GM23338 (cell line): Measurements from ENCODE around the gene DPYD. TPM values are rescaled to one million over a fixed set of nuclear protein-coding genes. Genes with fewer than 3 reads are reported as not detected.

Experiments
- ATAC-seq: fragments of 200-7000 bp; cut with Tn5 transposase; 3 replicates; pipeline ENCODE4 v1.9.1; 2020
- DNase-seq: peaks from one replicate; pipeline ENCODE4 v3.0.0-alpha.2; 2015; ENCODE audit warnings: low spot score
- H2AFZ ChIP-seq: fragments of 200-600 bp; sonication (generic); 2 replicates; pipeline ENCODE4 v1.8.0; 2016; ENCODE audit warnings: antibody characterized with exemption, mild to moderate bottlenecking, moderate library complexity
- H3F3A ChIP-seq: fragments of 200-600 bp; sonication (generic); replicated peaks from 2 replicates; pipeline ENCODE4 v1.8.0; 2017; ENCODE audit warnings: antibody characterized with exemption, mixed run types, low read depth
- H3K27ac ChIP-seq: fragments of 200-600 bp; sonication (generic); 2 replicates; pipeline ENCODE4 v1.6.1; 2016; ENCODE audit warnings: low read depth
- H3K27me3 ChIP-seq: fragments of 200-600 bp; sonication (generic); 2 replicates; pipeline ENCODE4 v1.8.0; 2016; ENCODE audit warnings: mild to moderate bottlenecking, mixed run types, moderate library complexity; ENCODE audit not compliant: insufficient read depth
- H3K36me3 ChIP-seq: fragments of 200-600 bp; sonication (generic); 2 replicates; pipeline ENCODE4 v1.8.0; 2016; ENCODE audit warnings: mild to moderate bottlenecking; ENCODE audit not compliant: insufficient read depth
- H3K4me1 ChIP-seq: fragments of 200-600 bp; sonication (generic); 2 replicates; pipeline ENCODE4 v1.8.0; 2016; ENCODE audit warnings: mild to moderate bottlenecking, moderate library complexity; ENCODE audit not compliant: insufficient read depth
- H3K4me2 ChIP-seq: fragments of 200-600 bp; sonication (generic); 2 replicates; pipeline ENCODE4 v1.7.1; 2017; ENCODE audit warnings: mixed run types
- H3K4me3 ChIP-seq: fragments of 200-600 bp; sonication (generic); 2 replicates; pipeline ENCODE4 v1.6.1; 2016; ENCODE audit warnings: mixed run types
- H3K79me2 ChIP-seq: fragments of 200-600 bp; sonication (generic); replicated peaks from 2 replicates; pipeline ENCODE4 v1.8.0; 2017; ENCODE audit warnings: mild to moderate bottlenecking; ENCODE audit not compliant: insufficient read depth
- H3K9me2 ChIP-seq: fragments of 200-600 bp; sonication (generic); 2 replicates; pipeline ENCODE4 v1.8.0; 2017; ENCODE audit not compliant: insufficient read depth
- H4K20me1 ChIP-seq: fragments of 200-600 bp; sonication (generic); replicated peaks from 2 replicates; pipeline ENCODE4 v1.8.0; 2017; ENCODE audit warnings: mild to moderate bottlenecking; ENCODE audit not compliant: insufficient read depth
- H3K27ac Mint-ChIP-seq: 2 replicates; pipeline ENCODE4 v1.8.0; 2020; ENCODE audit warnings: inconsistent platforms, mild to moderate bottlenecking, moderate library complexity, mixed read lengths
- H3K27me3 Mint-ChIP-seq: 3 replicates; pipeline ENCODE4 v1.8.0; 2022; ENCODE audit warnings: low read depth, mild to moderate bottlenecking, moderate library complexity, mixed read lengths, inconsistent platforms; ENCODE audit not compliant: insufficient read depth, poor library complexity
- H3K36me3 Mint-ChIP-seq: 3 replicates; pipeline ENCODE4 v1.8.0; 2021; ENCODE audit warnings: low read depth, mild to moderate bottlenecking, inconsistent platforms, moderate library complexity, mixed read lengths
- H3K4me1 Mint-ChIP-seq: 3 replicates; pipeline ENCODE4 v1.8.0; 2020; ENCODE audit warnings: mild to moderate bottlenecking, inconsistent platforms, mixed read lengths
- H3K4me3 Mint-ChIP-seq: 3 replicates; pipeline ENCODE4 v1.8.0; 2021; ENCODE audit warnings: moderate library complexity, mild to moderate bottlenecking, inconsistent platforms, mixed read lengths
- H3K9me3 Mint-ChIP-seq: 3 replicates; pipeline ENCODE4 v1.8.0; 2020; ENCODE audit warnings: moderate library complexity, mild to moderate bottlenecking, inconsistent platforms, mixed read lengths
- CREB1 ChIP-seq: fragments of 250-450 bp; sonication (Bioruptor Pico); IDR thresholded peaks from 2 replicates; pipeline ENCODE4 v1.5.0; 2020; ENCODE audit warnings: low read depth, mild to moderate bottlenecking, moderate library complexity
- ETS1 ChIP-seq: IDR thresholded peaks from 2 replicates; pipeline ENCODE4 v1.6.1; 2016; ENCODE audit warnings: antibody characterized with exemption
- EZH2 ChIP-seq: fragments of 200-600 bp; sonication (generic); IDR thresholded peaks from one replicate; pipeline ENCODE4 v1.8.0; 2017; ENCODE audit warnings: antibody characterized with exemption, mild to moderate bottlenecking, low read depth; ENCODE audit not compliant: unreplicated experiment
- EZH2phosphoT487 ChIP-seq: fragments of 200-600 bp; sonication (generic); IDR thresholded peaks from one replicate; pipeline ENCODE4 v1.8.1; 2018; ENCODE audit warnings: antibody characterized with exemption; ENCODE audit not compliant: unreplicated experiment
- JUNB ChIP-seq: IDR thresholded peaks from one replicate; pipeline ENCODE4 v1.6.1; 2016; ENCODE audit warnings: antibody characterized with exemption; ENCODE audit not compliant: unreplicated experiment
- NANOG ChIP-seq: IDR thresholded peaks from 2 replicates; pipeline ENCODE4 v1.6.1; 2016; ENCODE audit warnings: antibody characterized with exemption, borderline replicate concordance
- STAT1 ChIP-seq: IDR thresholded peaks from one replicate; pipeline ENCODE4 v1.6.1; 2016; ENCODE audit warnings: antibody characterized with exemption; ENCODE audit not compliant: unreplicated experiment
- ZNF114 ChIP-seq: fragments of 250-450 bp; sonication (Bioruptor Pico); IDR thresholded peaks from 2 replicates; pipeline ENCODE4 v1.5.0; 2020; ENCODE audit warnings: mild to moderate bottlenecking, moderate library complexity
- polyA plus RNA-seq: library from polyadenylated mRNA; unstranded; fragments of >200 nt; fragmentation: Nextera tagmentation; extraction: Ambion mirVana; gene quantifications from 2 replicates; pipeline ENCODE4 v1.2.1, GENCODE V29; 2016
- total RNA-seq: library from RNA; depleted of rRNA; stranded (reverse); fragments of >200 nt; shearing (Covaris generic); gene quantifications from 2 replicates; pipeline ENCODE4 v1.2.3, GENCODE V29; 2014
- TF ChIP-seq, protein P1 (sequence below): IDR thresholded peaks from one replicate; pipeline ENCODE4 v1.6.1; 2018; ENCODE audit warnings: antibody characterized with exemption; ENCODE audit not compliant: unreplicated experiment

Gene DPYD
- total and polyA plus RNA-seq, 2 experiments from 2014 or later: 0.50 to 1.6 TPM

GRCh38 chr1:97570691-97571090, 350.1 kb downstream of the DPYD start (continued):
- TF ChIP-seq NANOG (no peak), STAT1 (no peak), ETS1 (no peak)

GRCh38 chr1:97567000-97567749, 353.7 kb downstream of the DPYD start:
- Mint-ChIP-seq H3K27ac (no peak overlapping the region), H3K9me3 (no peaks in the 10 kb centered on the region), H3K36me3 (no peaks in the 10 kb centered on the region), H3K4me3 (no peak overlapping the region), H3K27me3 (no peaks in the 10 kb centered on the region), H3K4me1 (peaks cover 21% of the 10 kb centered on the region)
- no peak overlapping the region for H3K4me3 ChIP-seq
- H4K20me1 ChIP-seq: no peaks in the 10 kb centered on the region
- no peaks in the 10 kb centered on the region for H3K27me3 ChIP-seq
- peak; percentile 91 for ATAC-seq
- H3K36me3 ChIP-seq: no peaks in the 10 kb centered on the region
- no peak overlapping the region for H3K27ac ChIP-seq
- no peaks in the 10 kb centered on the region for H3K9me2 ChIP-seq
- H3K4me1 ChIP-seq: peaks cover 14% of the 10 kb centered on the region; the same call in 1 of the 2 replicates
- no peaks in the 10 kb centered on the region for H3F3A ChIP-seq
- no peak for TF ChIP-seq CREB1 (CRISPR knock-in tag)
- no peak for TF ChIP-seq ZNF114 (CRISPR knock-in tag)
- no peak overlapping the region for H3K4me2 ChIP-seq
- no peak overlapping the region for H2AFZ ChIP-seq
- DNase-seq: peak; percentile 48
- H3K79me2 ChIP-seq: no peaks in the 10 kb centered on the region

DNA sequence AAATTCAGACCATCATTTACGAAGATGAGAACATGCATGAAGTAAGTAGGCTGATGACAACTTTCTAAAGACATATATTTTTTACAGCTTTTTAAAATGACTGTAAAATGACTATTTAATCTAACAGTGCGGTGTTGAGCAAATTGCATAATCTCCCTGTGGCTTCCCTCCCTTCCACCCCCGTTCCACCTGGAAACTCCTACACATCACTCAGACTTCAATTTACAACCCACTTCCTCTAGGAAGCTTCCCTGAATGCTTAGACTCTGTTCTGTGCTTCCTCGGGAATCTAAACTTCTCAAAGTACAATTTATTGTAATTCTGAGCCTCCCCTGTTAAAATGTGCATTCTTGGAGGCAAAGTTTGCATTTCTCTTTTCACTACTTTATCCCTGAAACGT, 354.9 kb downstream of the DPYD start:
- Histone ChIP-seq H2AFZ (no peak overlapping the region), H3F3A (no peaks in the 10 kb centered on the region), H4K20me1 (no peaks in the 10 kb centered on the region), H3K4me3 (no peak overlapping the region), H3K4me2 (no peak overlapping the region), H3K4me1 (peaks cover 14% of the 10 kb centered on the region; the same call in 1 of the 2 replicates), H3K79me2 (no peaks in the 10 kb centered on the region), H3K9me2 (no peaks in the 10 kb centered on the region), H3K27ac (no peak overlapping the region), H3K27me3 (no peaks in the 10 kb centered on the region), H3K36me3 (no peaks in the 10 kb centered on the region)
- H3K36me3 Mint-ChIP-seq: no peaks in the 10 kb centered on the region
- no peak for TF ChIP-seq ETS1
- no peaks in the 10 kb centered on the region for H3K27me3 Mint-ChIP-seq
- no peak overlapping the region; the same call in 1 of the 2 replicates for H3K27ac Mint-ChIP-seq
- peaks cover 24% of the 10 kb centered on the region for H3K4me1 Mint-ChIP-seq
- no peaks in the 10 kb centered on the region for H3K9me3 Mint-ChIP-seq
- no peak overlapping the region for H3K4me3 Mint-ChIP-seq
- no peak for ATAC-seq
- no peak for DNase-seq

DNA sequence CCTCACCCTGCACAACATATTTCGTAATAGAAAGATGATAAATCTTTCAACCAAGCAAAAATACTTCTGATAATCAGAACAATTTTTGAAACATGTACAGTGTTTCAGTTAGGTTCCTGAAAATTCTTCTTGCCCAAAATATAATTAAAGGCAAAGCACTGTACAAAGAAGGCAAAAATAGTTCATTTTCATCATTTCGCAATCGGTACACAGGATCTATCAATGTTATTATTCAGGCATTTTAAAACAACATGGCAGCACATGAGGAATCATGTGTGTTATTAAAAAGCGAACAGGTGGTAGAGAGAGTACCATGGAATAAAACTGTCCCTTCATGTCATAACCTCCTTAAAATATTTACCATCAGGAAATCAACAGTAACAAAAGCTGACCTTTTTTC, 356.9 kb downstream of the DPYD start:
- Mint-ChIP-seq H3K9me3 (no peaks in the 10 kb centered on the region), H3K36me3 (no peaks in the 10 kb centered on the region), H3K27me3 (no peaks in the 10 kb centered on the region), H3K27ac (no peak overlapping the region), H3K4me3 (no peak overlapping the region), H3K4me1 (peaks cover 24% of the 10 kb centered on the region)
- H3K27ac ChIP-seq: no peak overlapping the region
- no peaks in the 10 kb centered on the region for H4K20me1 ChIP-seq
- no peak for DNase-seq
- H3F3A ChIP-seq: no peaks in the 10 kb centered on the region
- H3K4me1 ChIP-seq: peaks cover 14% of the 10 kb centered on the region; the same call in 1 of the 2 replicates
- H3K36me3 ChIP-seq: no peaks in the 10 kb centered on the region
- no peaks in the 10 kb centered on the region for H3K79me2 ChIP-seq
- H3K4me3 ChIP-seq: no peak overlapping the region
- no peak for ATAC-seq
- no peak overlapping the region for H2AFZ ChIP-seq
- H3K9me2 ChIP-seq: no peaks in the 10 kb centered on the region
- no peak overlapping the region for H3K4me2 ChIP-seq
- no peaks in the 10 kb centered on the region for H3K27me3 ChIP-seq
- TF ChIP-seq EZH2 (no peak), JUNB (no peak), NANOG (no peak), EZH2phosphoT487 (no peak)
- TF ChIP-seq, protein P1, sequence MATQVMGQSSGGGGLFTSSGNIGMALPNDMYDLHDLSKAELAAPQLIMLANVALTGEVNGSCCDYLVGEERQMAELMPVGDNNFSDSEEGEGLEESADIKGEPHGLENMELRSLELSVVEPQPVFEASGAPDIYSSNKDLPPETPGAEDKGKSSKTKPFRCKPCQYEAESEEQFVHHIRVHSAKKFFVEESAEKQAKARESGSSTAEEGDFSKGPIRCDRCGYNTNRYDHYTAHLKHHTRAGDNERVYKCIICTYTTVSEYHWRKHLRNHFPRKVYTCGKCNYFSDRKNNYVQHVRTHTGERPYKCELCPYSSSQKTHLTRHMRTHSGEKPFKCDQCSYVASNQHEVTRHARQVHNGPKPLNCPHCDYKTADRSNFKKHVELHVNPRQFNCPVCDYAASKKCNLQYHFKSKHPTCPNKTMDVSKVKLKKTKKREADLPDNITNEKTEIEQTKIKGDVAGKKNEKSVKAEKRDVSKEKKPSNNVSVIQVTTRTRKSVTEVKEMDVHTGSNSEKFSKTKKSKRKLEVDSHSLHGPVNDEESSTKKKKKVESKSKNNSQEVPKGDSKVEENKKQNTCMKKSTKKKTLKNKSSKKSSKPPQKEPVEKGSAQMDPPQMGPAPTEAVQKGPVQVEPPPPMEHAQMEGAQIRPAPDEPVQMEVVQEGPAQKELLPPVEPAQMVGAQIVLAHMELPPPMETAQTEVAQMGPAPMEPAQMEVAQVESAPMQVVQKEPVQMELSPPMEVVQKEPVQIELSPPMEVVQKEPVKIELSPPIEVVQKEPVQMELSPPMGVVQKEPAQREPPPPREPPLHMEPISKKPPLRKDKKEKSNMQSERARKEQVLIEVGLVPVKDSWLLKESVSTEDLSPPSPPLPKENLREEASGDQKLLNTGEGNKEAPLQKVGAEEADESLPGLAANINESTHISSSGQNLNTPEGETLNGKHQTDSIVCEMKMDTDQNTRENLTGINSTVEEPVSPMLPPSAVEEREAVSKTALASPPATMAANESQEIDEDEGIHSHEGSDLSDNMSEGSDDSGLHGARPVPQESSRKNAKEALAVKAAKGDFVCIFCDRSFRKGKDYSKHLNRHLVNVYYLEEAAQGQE: no peak
